Umbilical cord (tissue), 2 donors: ENCODE data around the gene CD163L1. TPM values are rescaled to one million over a fixed set of nuclear protein-coding genes. Genes with fewer than 3 reads are reported as not detected.

ENCODE experiments used
- DNase-seq: peaks from one replicate; pipeline ENCODE4 v3.0.0-alpha.2; 2015; ENCODE audit warnings: low spot score
- total RNA-seq: library from RNA; depleted of rRNA; stranded (reverse); fragments of >200 nt; gene quantifications from one replicate; pipeline ENCODE4 v1.2.3, GENCODE V29; 2014; ENCODE audit warnings: low replicate concordance; ENCODE audit not compliant: insufficient read depth

Gene CD163L1
- total RNA-seq, 1 donor from 2014 or later: 24.8 TPM

DNA sequence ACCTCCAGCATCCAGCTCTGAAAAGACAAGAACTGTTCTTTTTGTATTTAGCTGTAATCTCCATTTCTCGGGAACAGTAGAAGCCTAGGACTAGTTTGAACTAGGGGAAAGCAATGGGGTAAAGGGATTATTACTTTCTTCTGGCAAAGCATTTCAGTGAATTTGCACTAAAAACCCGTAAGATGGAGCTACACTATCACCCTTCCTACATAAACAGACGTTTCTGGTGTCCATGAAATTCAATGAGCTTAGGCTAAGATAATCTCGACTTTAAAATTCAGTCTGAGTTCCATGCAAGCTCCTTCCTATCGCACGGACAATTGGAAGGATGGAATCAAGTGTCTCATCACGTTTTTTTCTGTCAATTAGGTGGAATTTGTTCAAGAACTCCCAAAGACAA lies 116.0 kb downstream of the CD163L1 start:
- no peak for DNase-seq

DNA sequence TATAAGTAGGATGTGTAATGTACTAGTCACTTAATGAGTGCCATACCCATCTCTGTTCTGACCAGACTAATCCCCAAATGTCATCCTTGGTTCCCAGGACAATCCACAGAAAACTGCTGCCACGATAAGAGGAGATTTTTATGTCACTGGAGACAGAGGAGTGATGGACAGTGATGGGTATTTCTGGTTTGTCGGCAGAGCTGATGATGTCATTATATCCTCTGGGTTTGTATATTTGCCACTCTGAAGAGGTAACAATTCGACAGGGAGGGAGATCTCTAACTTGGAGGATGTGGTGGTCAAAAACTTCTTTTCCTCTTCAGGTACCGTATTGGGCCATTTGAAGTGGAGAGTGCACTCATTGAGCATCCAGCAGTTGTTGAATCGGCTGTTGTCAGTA lies 119.8 kb downstream of the CD163L1 start:
- no peak for DNase-seq

DNA sequence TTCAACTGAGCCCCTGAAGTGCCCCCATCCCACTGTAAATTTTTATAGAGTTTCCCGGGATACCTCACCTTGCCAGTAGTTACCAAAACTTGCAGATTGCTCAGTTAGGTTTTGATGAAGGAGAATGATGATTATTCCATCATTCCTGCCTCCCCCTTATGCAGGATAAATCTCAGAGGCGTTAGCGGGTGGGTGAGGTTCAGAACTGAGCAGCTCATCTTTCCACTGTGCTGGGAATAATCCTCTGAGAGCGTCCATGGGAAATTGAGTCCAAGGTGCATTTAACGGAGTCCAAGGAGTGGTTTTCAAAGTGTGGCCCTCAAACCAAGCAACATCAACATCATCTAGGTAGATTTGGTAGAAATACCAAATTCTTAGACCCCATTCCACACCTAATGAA lies 121.4 kb downstream of the CD163L1 start:
- no peak for DNase-seq

DNA sequence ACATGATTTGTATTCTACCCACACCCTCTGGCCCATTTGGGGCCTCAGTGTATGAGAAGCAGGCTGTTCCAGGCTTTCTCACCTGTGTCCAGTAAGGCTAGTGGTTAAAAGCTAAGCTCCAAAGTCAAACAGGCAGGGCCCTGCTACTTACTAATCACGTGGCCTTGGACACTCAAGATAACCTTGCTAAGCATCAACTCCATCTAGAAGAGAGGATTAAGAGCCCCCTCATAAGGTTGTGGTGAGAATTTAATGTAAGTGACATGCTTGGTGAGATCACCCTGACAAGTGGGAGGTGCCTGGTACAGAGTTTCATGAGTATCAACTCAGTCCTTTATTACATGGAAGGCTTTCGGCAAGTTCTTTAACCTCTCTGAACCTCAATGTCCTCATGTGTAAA lies 122.3 kb downstream of the CD163L1 start:
- DNase-seq: no peak

DNA sequence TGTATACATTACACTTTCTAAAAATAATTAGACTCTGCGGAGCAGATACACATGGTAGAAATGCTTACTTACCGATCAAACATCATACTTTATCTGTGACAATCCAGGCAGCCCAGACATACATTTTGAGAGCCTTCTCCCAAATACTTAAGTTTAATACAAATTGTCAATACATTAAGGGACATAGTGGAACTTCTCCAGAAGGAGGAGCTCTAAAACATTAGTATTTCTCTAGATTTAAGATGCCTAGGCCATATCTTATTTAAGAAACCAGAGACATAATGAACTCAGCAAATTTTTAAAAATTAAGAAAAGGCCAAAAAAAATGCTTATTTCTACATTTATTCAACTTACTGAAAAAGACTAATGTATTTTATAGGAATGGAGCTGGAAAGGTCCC lies 124.0 kb downstream of the CD163L1 start:
- DNase-seq: no peak

DNA sequence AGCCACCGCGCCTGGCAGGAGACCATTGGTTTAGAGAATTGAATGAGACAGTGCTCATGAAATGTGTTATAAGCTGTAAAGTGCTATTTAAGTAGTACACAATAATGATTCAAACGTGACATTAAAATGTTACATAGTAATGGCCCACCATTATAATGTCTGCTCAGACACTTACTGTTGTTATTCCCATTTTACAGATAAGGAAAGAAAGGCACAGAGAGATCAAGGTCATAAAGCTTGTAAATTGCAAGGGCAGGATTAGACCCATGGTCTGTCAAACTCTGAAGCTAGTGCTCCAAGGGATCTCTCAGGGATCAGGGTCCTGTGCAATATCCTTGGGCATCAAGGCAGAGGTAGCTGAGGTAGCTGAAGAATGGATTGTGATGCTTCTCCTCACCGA lies 133.9 kb downstream of the CD163L1 start:
- no peak for DNase-seq

Other genes with a start within 250 kb of the CD163L1 start
- not detected for gene ACSM4, start 140.1 kb downstream of the CD163L1 start, total RNA-seq
- 67.7 TPM for gene CD163, start 59.6 kb upstream of the CD163L1 start, total RNA-seq
- not detected for gene APOBEC1, start 221.8 kb upstream of the CD163L1 start, total RNA-seq